Muscle of back (tissue), 11 donors: ENCODE data around the gene SIL1. TPM values are rescaled to one million over a fixed set of nuclear protein-coding genes. Genes with fewer than 3 reads are reported as not detected.
A peak's percentile ranks its signal among the peaks of the same experiment; 100 is the strongest.
"Not testable (repeated sequence)": the region's sequence is repeated elsewhere in the genome, so short reads cannot be mapped to it uniquely, and the experiment has no call there.

Experiments used
- DNase-seq, 3 donors: peaks; one replicate each; pipeline versions ENCODE4 v3.0.0 to v3.0.0-alpha.2; 2013
- polyA plus RNA-seq, 10 donors: library from polyadenylated mRNA; unstranded; fragments of 120-200 nt; gene quantifications; one replicate each; pipeline ENCODE4 v1.2.1, GENCODE V29; 2013; ENCODE audit not compliant: insufficient read length in 10 of 10

SIL1 gene
- polyA plus RNA-seq, 10 donors, result 21.2 to 33.5 (median 25.3) TPM

GRCh38 chr5:139141446-139142204 is 56.5 kb downstream of the SIL1 start:
- DNase-seq, result peak in 2 of 3 donors; percentile 38 to 64

- DNase-seq, result peak in 2 of 3 donors; percentile 47 to 78
Measured at GRCh38 chr5:139140591-139141071, 57.5 kb downstream of the SIL1 start.

GRCh38 chr5:139138809-139139208 is 59.4 kb downstream of the SIL1 start:
- DNase-seq, result peak in 1 of 3 donors; percentile 28

GRCh38 chr5:139138109-139138508 is 60.1 kb downstream of the SIL1 start:
- DNase-seq, result no peak

GRCh38 chr5:139137697-139138096 is 60.5 kb downstream of the SIL1 start:
- DNase-seq, result peak in 1 of 3 donors; percentile 26

- no peak for DNase-seq
Measured at GRCh38 chr5:139134906-139135305, 63.3 kb downstream of the SIL1 start.

- DNase-seq, result peak in 1 of 3 donors; percentile 21
Measured at GRCh38 chr5:139133282-139133681, 64.9 kb downstream of the SIL1 start.

- no peak for DNase-seq
Measured at GRCh38 chr5:139132515-139132914, 65.7 kb downstream of the SIL1 start.

- peak in 1 of 3 donors; percentile 46 for DNase-seq
Measured at GRCh38 chr5:139131921-139132432, 66.2 kb downstream of the SIL1 start.

- peak in 2 of 3 donors; percentile 56 to 67 for DNase-seq
Measured at GRCh38 chr5:139131465-139131864, 66.7 kb downstream of the SIL1 start.

- DNase-seq, result no peak
Measured at GRCh38 chr5:139131062-139131461, 67.1 kb downstream of the SIL1 start.

GRCh38 chr5:139130214-139130613 is 68.0 kb downstream of the SIL1 start:
- DNase-seq, result no peak

GRCh38 chr5:139126711-139127111 is 71.5 kb downstream of the SIL1 start:
- DNase-seq, result no peak

GRCh38 chr5:139125991-139126390 is 72.2 kb downstream of the SIL1 start:
- no peak for DNase-seq

GRCh38 chr5:139124774-139125520 is 73.2 kb downstream of the SIL1 start:
- no peak for DNase-seq

GRCh38 chr5:139121120-139121519 is 77.0 kb downstream of the SIL1 start:
- no peak for DNase-seq

GRCh38 chr5:139120521-139120920 is 77.6 kb downstream of the SIL1 start:
- DNase-seq, result no peak

GRCh38 chr5:139118804-139119203 is 79.4 kb downstream of the SIL1 start:
- DNase-seq, result no peak

- DNase-seq, result no peak
Measured at GRCh38 chr5:139117342-139117884, 80.8 kb downstream of the SIL1 start.

- DNase-seq, result no peak
Measured at GRCh38 chr5:139116100-139116655, 82.0 kb downstream of the SIL1 start.

GRCh38 chr5:139113892-139114291 is 84.3 kb downstream of the SIL1 start:
- DNase-seq, result no peak

GRCh38 chr5:139112362-139112761 is 85.8 kb downstream of the SIL1 start:
- not testable (repeated sequence) for DNase-seq
